Lower lobe of right lung (tissue), 2 donors: Measurements from ENCODE around the gene PHF23. TPM values are rescaled to one million over a fixed set of nuclear protein-coding genes. Genes with fewer than 3 reads are reported as not detected.

ENCODE experiments used
- ATAC-seq, 2 donors: fragments of 200-7000 bp; cut with Tn5 transposase; one replicate each; pipeline ENCODE4 v1.9.1; 2020 to 2022; ENCODE audit warnings: mild to moderate bottlenecking in 2 of 2, moderate library complexity in 2 of 2
- DNase-seq: peaks from one replicate; pipeline ENCODE4 v3.0.0-alpha.2; 2020
- H3K27ac ChIP-seq: fragments of 200-600 bp; one replicate; pipeline ENCODE4 v1.8.0; 2022
- H3K27me3 ChIP-seq: fragments of 200-600 bp; one replicate; pipeline ENCODE4 v1.8.0; 2022; ENCODE audit warnings: low read depth
- H3K36me3 ChIP-seq: fragments of 200-600 bp; one replicate; pipeline ENCODE4 v1.8.0; 2022; ENCODE audit warnings: mild to moderate bottlenecking
- H3K4me1 ChIP-seq: fragments of 200-600 bp; one replicate; pipeline ENCODE4 v1.8.0; 2022
- H3K4me3 ChIP-seq: fragments of 200-600 bp; one replicate; pipeline ENCODE4 v1.8.0; 2022; ENCODE audit warnings: mild to moderate bottlenecking
- H3K9me3 ChIP-seq: fragments of 200-600 bp; one replicate; pipeline ENCODE4 v1.8.0; 2022
- intact Hi-C: fragments of 100-400 bp; cut with DNase I; formaldehyde crosslinking; loops from one replicate; pipeline ENCODE4 v1.11.0; 2022
- total RNA-seq: library from RNA; stranded (reverse); fragmentation: NEBNext Ultra II Directional; extraction: Animal tissue kit (Norgen Biotek cat#: 25700); gene quantifications from one replicate; pipeline ENCODE4 v1.2.1, GENCODE V29; 2021
- TF ChIP-seq, protein P1 (sequence below): fragments of 200-600 bp; IDR thresholded peaks from one replicate; pipeline ENCODE4 v1.8.0; 2022; ENCODE audit warnings: antibody characterized with exemption, mild to moderate bottlenecking
- donor health status: DM: no; HTN: yes; CAD: no; lungs with severe emphysema.

Gene PHF23
- total RNA-seq, 1 donor from 2014 or later = 33.9 TPM

DNA sequence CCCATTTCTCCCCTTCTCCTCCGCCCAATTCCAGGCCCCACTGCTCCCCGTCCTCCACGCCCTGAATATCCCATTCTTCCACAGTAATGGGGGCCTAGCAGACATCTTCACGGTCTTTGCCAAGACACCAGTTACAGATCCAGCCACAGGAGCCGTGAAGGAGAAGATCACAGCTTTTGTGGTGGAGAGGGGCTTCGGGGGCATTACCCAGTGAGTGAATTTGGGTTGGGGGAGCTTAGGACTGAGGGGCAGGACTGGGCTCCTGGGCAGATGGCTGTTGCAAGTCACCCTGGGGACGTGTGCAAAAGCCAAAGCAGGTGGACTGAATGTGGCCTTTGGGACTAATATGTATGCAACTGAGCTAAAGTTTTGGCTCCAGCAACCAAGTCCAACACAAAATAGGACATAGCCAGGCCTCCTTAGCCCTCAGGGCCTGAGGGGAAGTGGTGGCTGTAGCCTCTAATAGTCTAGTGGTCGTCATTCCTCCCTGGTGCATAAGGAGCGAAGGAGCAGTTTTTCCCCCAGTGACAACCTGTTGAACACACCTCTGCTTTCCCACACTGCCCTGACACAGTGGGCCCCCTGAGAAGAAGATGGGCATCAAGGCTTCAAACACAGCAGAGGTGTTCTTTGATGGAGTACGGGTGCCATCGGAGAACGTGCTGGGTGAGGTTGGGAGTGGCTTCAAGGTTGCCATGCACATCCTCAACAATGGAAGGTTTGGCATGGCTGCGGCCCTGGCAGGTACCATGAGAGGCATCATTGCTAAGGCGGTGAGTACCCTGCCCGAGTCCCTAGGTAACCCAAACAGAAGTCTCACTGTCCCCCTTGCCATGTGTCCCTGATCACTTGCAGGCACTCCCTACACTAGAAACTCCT is 16.9 kb downstream of the PHF23 start:
- Histone ChIP-seq H3K4me3 (no peak overlapping the region), H3K36me3 (peaks cover 62% of the 10 kb centered on the region), H3K27ac (no peak overlapping the region), H3K9me3 (no peaks in the 10 kb centered on the region), H3K27me3 (no peaks in the 10 kb centered on the region), H3K4me1 (peaks cover 35% of the 10 kb centered on the region)
- TF ChIP-seq, protein P1, sequence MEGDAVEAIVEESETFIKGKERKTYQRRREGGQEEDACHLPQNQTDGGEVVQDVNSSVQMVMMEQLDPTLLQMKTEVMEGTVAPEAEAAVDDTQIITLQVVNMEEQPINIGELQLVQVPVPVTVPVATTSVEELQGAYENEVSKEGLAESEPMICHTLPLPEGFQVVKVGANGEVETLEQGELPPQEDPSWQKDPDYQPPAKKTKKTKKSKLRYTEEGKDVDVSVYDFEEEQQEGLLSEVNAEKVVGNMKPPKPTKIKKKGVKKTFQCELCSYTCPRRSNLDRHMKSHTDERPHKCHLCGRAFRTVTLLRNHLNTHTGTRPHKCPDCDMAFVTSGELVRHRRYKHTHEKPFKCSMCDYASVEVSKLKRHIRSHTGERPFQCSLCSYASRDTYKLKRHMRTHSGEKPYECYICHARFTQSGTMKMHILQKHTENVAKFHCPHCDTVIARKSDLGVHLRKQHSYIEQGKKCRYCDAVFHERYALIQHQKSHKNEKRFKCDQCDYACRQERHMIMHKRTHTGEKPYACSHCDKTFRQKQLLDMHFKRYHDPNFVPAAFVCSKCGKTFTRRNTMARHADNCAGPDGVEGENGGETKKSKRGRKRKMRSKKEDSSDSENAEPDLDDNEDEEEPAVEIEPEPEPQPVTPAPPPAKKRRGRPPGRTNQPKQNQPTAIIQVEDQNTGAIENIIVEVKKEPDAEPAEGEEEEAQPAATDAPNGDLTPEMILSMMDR = no peak
- intact Hi-C loops = no loop called here
- DNase-seq (no peak), ATAC-seq (no peak)

DNA sequence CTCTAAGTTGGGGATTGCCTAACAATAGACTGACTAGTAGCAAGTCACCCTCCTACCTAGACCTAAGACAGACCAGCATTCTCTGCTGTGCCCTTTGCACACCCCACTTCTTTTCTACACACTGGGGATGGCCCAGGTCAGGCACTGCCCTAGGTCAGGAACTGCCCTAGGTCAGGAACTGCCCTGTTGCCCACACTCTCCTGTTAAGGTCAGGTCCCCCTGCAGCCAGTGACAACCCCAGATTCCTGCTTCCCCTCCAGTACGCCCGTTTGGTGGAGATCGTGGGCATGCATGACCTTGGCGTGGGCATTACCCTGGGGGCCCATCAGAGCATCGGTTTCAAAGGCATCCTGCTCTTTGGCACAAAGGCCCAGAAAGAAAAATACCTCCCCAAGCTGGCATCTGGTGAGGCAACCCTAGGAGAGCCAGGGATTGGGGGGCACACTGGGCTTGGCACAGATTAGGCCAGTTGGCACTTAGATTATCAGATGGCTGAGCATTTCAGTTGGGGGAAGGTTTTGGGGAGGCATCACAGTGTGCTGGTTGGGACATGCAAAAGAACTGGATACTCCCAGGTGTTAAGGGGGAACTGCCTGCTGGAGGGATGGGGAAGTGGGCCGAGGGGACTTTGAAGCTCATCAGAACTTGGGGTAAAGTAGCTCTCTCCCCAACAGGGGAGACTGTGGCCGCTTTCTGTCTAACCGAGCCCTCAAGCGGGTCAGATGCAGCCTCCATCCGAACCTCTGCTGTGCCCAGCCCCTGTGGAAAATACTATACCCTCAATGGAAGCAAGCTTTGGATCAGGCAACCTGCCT is 17.8 kb downstream of the PHF23 start:
- Histone ChIP-seq H3K27me3 (no peaks in the 10 kb centered on the region), H3K4me1 (peaks cover 41% of the 10 kb centered on the region), H3K36me3 (peaks cover 53% of the 10 kb centered on the region), H3K27ac (peak overlapping the region; percentile 97), H3K4me3 (peak overlapping the region; percentile 97), H3K9me3 (no peaks in the 10 kb centered on the region)
- TF ChIP-seq, protein P1 = no peak
- intact Hi-C loops = no loop called here
- ATAC-seq = no peak
- no peak for DNase-seq

DNA sequence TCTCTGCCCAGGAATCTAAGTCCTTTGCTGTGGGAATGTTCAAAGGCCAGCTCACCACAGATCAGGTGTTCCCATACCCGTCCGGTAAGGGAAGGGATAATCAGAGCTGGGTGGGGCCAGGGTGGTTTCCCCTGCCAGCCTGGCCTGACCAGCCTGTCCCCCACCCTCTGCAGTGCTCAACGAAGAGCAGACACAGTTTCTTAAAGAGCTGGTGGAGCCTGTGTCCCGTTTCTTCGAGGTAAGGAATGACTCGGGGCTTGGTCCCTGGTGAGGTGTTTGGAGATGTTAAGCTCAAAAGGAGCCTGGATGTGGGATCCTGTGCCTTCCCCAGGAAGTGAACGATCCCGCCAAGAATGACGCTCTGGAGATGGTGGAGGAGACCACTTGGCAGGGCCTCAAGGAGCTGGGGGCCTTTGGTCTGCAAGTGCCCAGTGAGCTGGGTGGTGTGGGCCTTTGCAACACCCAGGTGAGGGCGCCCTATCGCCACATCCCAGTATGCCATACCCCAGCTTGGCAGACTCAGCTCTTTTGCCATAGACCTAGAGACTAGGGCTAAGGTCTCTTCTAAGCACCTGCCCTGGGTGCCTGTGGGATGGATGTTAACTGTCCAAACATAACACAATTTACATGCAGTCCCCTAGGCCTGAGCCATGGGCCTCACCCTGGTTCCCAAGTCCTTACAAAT is 18.5 kb downstream of the PHF23 start:
- H3K27me3 ChIP-seq = no peaks in the 10 kb centered on the region
- peak; percentile 37 to 41 for ATAC-seq
- H3K9me3 ChIP-seq = no peaks in the 10 kb centered on the region
- H3K36me3 ChIP-seq = peaks cover 46% of the 10 kb centered on the region
- H3K4me3 ChIP-seq = peak overlapping the region; percentile 97
- TF ChIP-seq, protein P1 = peak; percentile 48
- intact Hi-C loops = no loop called here
- peaks cover 48% of the 10 kb centered on the region for H3K4me1 ChIP-seq
- DNase-seq = peak; percentile 76
- H3K27ac ChIP-seq = peak overlapping the region; percentile 97

DNA sequence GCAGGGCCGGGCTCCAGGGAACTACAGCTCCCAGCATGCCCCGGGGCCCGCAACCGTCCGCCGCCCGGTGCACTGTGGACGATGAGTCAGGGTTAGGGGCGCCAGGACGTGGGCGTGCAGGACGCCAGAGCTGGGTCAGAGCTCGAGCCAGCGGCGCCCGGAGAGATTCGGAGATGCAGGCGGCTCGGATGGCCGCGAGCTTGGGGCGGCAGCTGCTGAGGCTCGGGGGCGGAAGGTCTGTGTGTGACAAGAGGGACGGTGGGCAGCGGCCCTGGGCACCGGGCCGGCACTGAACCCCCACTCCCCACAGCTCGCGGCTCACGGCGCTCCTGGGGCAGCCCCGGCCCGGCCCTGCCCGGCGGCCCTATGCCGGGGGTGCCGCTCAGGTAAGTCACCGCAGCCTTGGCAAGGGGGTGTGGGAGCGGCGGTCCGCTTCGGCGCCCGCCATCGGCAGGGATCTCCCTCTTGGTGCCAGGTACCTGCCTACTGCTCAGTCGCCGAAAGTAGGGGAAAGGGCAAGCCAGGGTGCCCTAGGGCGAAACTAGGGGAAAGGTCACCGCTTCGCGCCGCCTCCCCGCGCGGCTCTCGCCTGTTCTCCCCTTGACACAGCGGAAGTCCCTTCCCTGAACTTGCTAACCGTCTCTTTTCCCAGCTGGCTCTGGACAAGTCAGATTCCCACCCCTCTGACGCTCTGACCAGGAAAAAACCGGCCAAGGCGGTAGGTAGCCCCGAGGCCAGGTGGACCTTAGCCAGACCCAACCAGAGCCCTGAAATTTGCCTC is 19.3 kb downstream of the PHF23 start, which contains the start of the genes ACADVL and DLG4:
TSS of gene ACADVL (plus strand) at position 127 of the 781 bp plus-strand sequence. CDS start at position 174, 47 bp downstream.
TSS of gene DLG4 (minus strand) at position 25 of the 781 bp plus-strand sequence.
- peak; percentile 90 to 93 for ATAC-seq
- H3K9me3 ChIP-seq = no peaks in the 10 kb centered on the region
- DNase-seq = peak; percentile 95
- TF ChIP-seq, protein P1 = no peak
- peak within 1 kb of the TSS; percentile 97 for H3K27ac ChIP-seq
- H3K4me3 ChIP-seq = peak within 1 kb of the TSS; percentile 97
- H3K4me1 ChIP-seq = peaks cover 56% of the 10 kb centered on the region
- H3K27me3 ChIP-seq = no peaks in the 10 kb centered on the region
- H3K36me3 ChIP-seq = peaks cover 38% of the 10 kb centered on the region
- intact Hi-C loops = no loop called here
